OCI-LY3 (cell line): ENCODE measurements around the gene GATAD1.

Experiments
- H2AFZ ChIP-seq: fragments of 200-600, 300-600 bp; shearing (Covaris generic); 2 replicates; pipeline ENCODE4 v1.6.0; 2014; ENCODE audit warnings: antibody characterized with exemption, low read depth, low read length
- H3K27ac ChIP-seq: fragments of 200-600, 300-600 bp; sonication (generic); 2 replicates; pipeline ENCODE4 v1.5.1; 2014; ENCODE audit warnings: mild to moderate bottlenecking, low read length, moderate library complexity, mixed read lengths
- H3K27me3 ChIP-seq: fragments of 200-600, 300-600 bp; sonication (generic); 2 replicates; pipeline ENCODE4 v1.6.1; 2014; ENCODE audit warnings: low read depth, low read length, mixed read lengths
- H3K36me3 ChIP-seq: fragments of 200-600, 300-600 bp; sonication (generic); replicated peaks from 2 replicates; pipeline ENCODE3; 2014; ENCODE audit warnings: low read depth, low read length, mixed read lengths
- H3K4me1 ChIP-seq: fragments of 300-600, 200-600 bp; sonication (generic); 2 replicates; pipeline ENCODE4 v1.6.1; 2014; ENCODE audit warnings: low read length, mixed read lengths
- H3K4me2 ChIP-seq: fragments of 200-600, 300-600 bp; sonication (generic); 2 replicates; pipeline ENCODE4 v1.6.1; 2014; ENCODE audit warnings: low read length, mixed read lengths
- H3K4me3 ChIP-seq: fragments of 300-600, 200-600 bp; sonication (generic); 2 replicates; pipeline ENCODE4 v1.5.1; 2014; ENCODE audit warnings: antibody characterized with exemption, mild to moderate bottlenecking, low read length, moderate library complexity
- H3K79me2 ChIP-seq: fragments of 300-600, 200-600 bp; shearing (Covaris generic); 2 replicates; pipeline ENCODE4 v1.6.1; 2014; ENCODE audit warnings: mild to moderate bottlenecking, low read length, mixed read lengths
- H3K9ac ChIP-seq: fragments of 300-600, 200-600 bp; shearing (Covaris generic); 2 replicates; pipeline ENCODE4 v1.6.0; 2014; ENCODE audit warnings: mild to moderate bottlenecking, low read length, moderate library complexity
- H3K9me3 ChIP-seq: fragments of 200-600, 300-600 bp; shearing (Covaris generic); 2 replicates; pipeline ENCODE4 v1.6.1; 2014; ENCODE audit warnings: low read length, mixed read lengths; ENCODE audit not compliant: insufficient read depth
- H4K20me1 ChIP-seq: fragments of 200-600, 300-600 bp; sonication (generic); 2 replicates; pipeline ENCODE4 v1.6.1; 2016; ENCODE audit warnings: low read length, mixed read lengths; ENCODE audit not compliant: insufficient read depth
- EZH2phosphoT487 ChIP-seq: fragments of 200-600 bp; shearing (Covaris generic); IDR thresholded peaks from 2 replicates; pipeline ENCODE4 v1.6.1; 2018; ENCODE audit warnings: antibody characterized with exemption, mixed run types, low read depth
- TF ChIP-seq, protein P1 (sequence below): fragments of 200-600, 300-600 bp; sonication (generic); IDR thresholded peaks from 2 replicates; pipeline ENCODE4 v1.5.1; 2014; ENCODE audit warnings: antibody characterized with exemption, low read length, low read depth

GATAD1 gene

DNA sequence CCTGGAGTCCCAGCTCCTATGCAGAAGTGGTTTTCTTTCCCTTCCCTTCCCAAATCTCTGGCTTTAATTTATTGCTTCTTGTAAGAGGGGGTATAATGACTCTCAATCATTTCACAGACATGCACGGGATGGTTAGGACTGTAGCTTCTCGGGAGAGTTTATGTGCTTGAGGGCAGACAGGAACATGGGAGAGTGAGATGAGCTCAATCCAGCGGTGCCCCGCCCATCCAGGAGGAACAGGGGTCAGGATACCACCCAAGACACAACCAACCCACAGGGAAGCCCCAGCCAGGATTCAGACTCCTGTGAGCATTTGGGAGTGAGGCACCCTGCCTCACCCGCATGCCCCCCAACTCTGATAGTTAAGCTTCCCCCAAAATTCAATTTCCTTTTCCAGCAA, 33.7 kb upstream of the GATAD1 start:
- Histone ChIP-seq H3K4me3 (no peak overlapping the region), H3K27ac (no peak overlapping the region), H3K4me2 (no peak overlapping the region), H2AFZ (no peak overlapping the region), H3K27me3 (no peaks in the 10 kb centered on the region; the same call in 1 of the 2 replicates), H3K9me3 (no peaks in the 10 kb centered on the region), H3K36me3 (no peaks in the 10 kb centered on the region), H3K9ac (no peak overlapping the region), H3K79me2 (no peaks in the 10 kb centered on the region), H4K20me1 (no peaks in the 10 kb centered on the region), H3K4me1 (no peaks in the 10 kb centered on the region)
- TF ChIP-seq, protein P1, sequence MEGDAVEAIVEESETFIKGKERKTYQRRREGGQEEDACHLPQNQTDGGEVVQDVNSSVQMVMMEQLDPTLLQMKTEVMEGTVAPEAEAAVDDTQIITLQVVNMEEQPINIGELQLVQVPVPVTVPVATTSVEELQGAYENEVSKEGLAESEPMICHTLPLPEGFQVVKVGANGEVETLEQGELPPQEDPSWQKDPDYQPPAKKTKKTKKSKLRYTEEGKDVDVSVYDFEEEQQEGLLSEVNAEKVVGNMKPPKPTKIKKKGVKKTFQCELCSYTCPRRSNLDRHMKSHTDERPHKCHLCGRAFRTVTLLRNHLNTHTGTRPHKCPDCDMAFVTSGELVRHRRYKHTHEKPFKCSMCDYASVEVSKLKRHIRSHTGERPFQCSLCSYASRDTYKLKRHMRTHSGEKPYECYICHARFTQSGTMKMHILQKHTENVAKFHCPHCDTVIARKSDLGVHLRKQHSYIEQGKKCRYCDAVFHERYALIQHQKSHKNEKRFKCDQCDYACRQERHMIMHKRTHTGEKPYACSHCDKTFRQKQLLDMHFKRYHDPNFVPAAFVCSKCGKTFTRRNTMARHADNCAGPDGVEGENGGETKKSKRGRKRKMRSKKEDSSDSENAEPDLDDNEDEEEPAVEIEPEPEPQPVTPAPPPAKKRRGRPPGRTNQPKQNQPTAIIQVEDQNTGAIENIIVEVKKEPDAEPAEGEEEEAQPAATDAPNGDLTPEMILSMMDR: no peak
- no peak for TF ChIP-seq EZH2phosphoT487

DNA sequence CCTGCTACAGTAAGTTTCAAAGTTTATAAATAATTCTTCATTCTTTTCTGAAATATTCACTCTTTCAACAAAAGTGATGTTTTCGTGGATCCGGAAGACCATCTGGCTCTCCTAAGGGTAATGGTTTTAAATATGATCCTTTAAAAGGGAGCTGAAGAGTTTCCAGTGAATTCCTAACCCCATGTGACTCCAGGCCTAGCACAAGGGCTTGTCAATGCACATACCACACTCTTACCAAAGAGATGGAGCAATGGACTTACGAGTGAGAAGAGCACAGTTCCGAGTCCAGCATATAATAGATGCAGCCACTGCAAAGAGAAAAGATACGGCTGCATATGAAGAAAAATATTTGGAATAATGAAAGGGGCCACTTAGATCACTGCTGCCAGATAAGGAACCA, 32.1 kb upstream of the GATAD1 start:
- Histone ChIP-seq H4K20me1 (no peaks in the 10 kb centered on the region), H3K36me3 (no peaks in the 10 kb centered on the region), H2AFZ (no peak overlapping the region), H3K9ac (no peak overlapping the region), H3K4me2 (no peak overlapping the region), H3K4me1 (no peaks in the 10 kb centered on the region), H3K27ac (no peak overlapping the region), H3K27me3 (no peaks in the 10 kb centered on the region; the same call in 1 of the 2 replicates), H3K79me2 (no peaks in the 10 kb centered on the region), H3K4me3 (no peak overlapping the region), H3K9me3 (no peaks in the 10 kb centered on the region)
- TF ChIP-seq, protein P1: no peak
- TF ChIP-seq EZH2phosphoT487: no peak

DNA sequence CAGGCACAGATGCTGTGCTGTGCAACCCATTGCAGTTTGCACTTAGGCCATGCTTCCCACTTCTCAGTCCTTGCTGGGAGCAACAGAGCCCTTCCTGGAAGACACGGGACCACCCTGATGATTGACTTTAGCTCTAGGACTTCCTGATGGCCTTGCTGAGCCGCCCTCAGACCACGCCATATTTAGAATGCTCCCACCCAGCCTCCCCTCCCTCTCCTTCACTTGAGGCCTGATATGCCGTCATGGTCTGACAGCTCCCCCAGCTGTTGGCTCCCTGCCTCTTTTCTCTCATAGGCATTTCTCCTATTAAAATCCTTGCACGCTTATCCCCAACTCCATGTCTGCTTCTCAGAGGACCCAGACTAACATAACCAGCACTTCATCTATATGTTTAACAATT, 29.4 kb upstream of the GATAD1 start:
- H3K4me2 ChIP-seq: no peak overlapping the region
- no peaks in the 10 kb centered on the region for H3K9me3 ChIP-seq
- TF ChIP-seq EZH2phosphoT487: no peak
- TF ChIP-seq, protein P1: 0 out of 2 replicates have a peak, but pooled peaks have one; percentile 5
- H3K27me3 ChIP-seq: no peaks in the 10 kb centered on the region
- no peaks in the 10 kb centered on the region for H3K79me2 ChIP-seq
- H2AFZ ChIP-seq: no peak overlapping the region
- no peak overlapping the region for H3K9ac ChIP-seq
- H3K4me1 ChIP-seq: no peaks in the 10 kb centered on the region
- no peaks in the 10 kb centered on the region for H3K36me3 ChIP-seq
- H3K27ac ChIP-seq: no peak overlapping the region
- no peak overlapping the region for H3K4me3 ChIP-seq
- H4K20me1 ChIP-seq: no peaks in the 10 kb centered on the region

DNA sequence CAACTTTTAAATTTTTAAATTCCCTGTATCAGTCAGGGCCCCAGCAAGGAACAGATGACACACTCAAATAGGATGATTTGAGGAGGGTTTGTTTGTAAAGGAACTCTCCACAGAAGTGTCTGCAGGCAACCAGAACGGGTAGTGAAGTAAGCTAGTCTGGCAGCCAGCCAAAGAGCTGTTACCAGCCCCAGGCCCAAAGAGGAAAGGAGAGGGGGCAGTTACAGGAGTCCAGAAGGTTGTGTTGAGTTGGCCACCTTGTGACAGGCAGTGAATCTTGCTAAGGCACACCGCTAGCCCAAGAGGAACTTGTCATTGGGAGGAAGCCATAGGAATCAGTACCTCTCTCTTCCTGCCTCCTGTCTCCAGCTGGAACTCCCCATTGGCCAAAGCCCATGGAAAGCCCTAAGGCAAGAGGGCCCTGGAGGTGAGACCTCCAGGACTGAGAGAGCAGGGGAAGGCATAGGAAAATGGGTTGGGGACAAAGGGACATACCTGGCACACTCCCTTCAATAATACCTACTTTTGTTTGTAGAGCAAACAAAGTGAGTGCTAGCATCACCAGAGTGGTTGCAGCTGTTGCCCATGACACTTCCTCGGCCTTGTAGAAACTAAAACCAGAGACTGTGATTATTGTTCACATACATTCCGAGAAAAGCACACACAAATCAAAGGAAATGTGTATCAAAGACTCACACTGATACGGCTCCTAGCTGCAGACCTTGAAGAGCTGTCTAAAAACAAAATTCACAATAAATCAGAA, 25.4 kb upstream of the GATAD1 start:
- H3K4me2 ChIP-seq: no peak overlapping the region
- no peak overlapping the region for H3K9ac ChIP-seq
- H4K20me1 ChIP-seq: no peaks in the 10 kb centered on the region
- H3K27me3 ChIP-seq: no peaks in the 10 kb centered on the region
- TF ChIP-seq, protein P1: no peak
- TF ChIP-seq EZH2phosphoT487: no peak
- no peak overlapping the region for H3K4me3 ChIP-seq
- no peaks in the 10 kb centered on the region for H3K36me3 ChIP-seq
- no peaks in the 10 kb centered on the region for H3K9me3 ChIP-seq
- H2AFZ ChIP-seq: no peak overlapping the region
- no peaks in the 10 kb centered on the region for H3K79me2 ChIP-seq
- H3K4me1 ChIP-seq: peaks cover 6% of the 10 kb centered on the region; the same call in 1 of the 2 replicates
- no peak overlapping the region for H3K27ac ChIP-seq
